ENCODE measurements around the gene DEFB124.
"Not testable (repeated sequence)": the region's sequence is repeated elsewhere in the genome, so short reads cannot be mapped to it uniquely, and the experiment has no call there.

Gene DEFB124

GRCh38 chr20:31473331-31474096, 1.4 kb downstream of the DEFB124 start:
- no peak for TF ChIP-seq CTCF (IDR thresholded peaks at IDR 0.05; ENCODE audit: low read depth, low read length, missing control alignments)
- H3K4me3 ChIP-seq (ENCODE audit: low read depth, low read length) = no peak overlapping the region

GRCh38 chr20:31472395-31473330, 2.3 kb downstream of the DEFB124 start:
- no peak for TF ChIP-seq CTCF (IDR thresholded peaks at IDR 0.05; ENCODE audit: low read depth, low read length, missing control alignments)
- no peak overlapping the region for H3K4me3 ChIP-seq (ENCODE audit: low read depth, low read length)

More at GRCh38 chr20:31473331-31474096, 1.4 kb downstream of the DEFB124 start:
- DNase-seq (ENCODE audit: low read depth) = no peak

GRCh38 chr20:31470946-31471345, 4.0 kb downstream of the DEFB124 start:
- not testable (repeated sequence) for DNase-seq (ENCODE audit: low read depth); H3K4me3 ChIP-seq (ENCODE audit: low read depth, low read length)

More at GRCh38 chr20:31472395-31473330, 2.3 kb downstream of the DEFB124 start:
- DNase-seq (ENCODE audit: low read depth) = no peak

- DNase-seq (ENCODE audit: low read depth) = no peak
- no peak for TF ChIP-seq CTCF (IDR thresholded peaks at IDR 0.05; ENCODE audit: low read depth, low read length, missing control alignments)
- no peak overlapping the region for H3K4me3 ChIP-seq (ENCODE audit: low read depth, low read length)
Observed at GRCh38 chr20:31454361-31454760, 20.6 kb downstream of the DEFB124 start.

GRCh38 chr20:31452575-31452974, 22.4 kb downstream of the DEFB124 start:
- no peak for TF ChIP-seq CTCF (IDR thresholded peaks at IDR 0.05; ENCODE audit: low read depth, low read length, missing control alignments)
- no peak for DNase-seq (ENCODE audit: low read depth)
- no peak overlapping the region for H3K4me3 ChIP-seq (ENCODE audit: low read depth, low read length)

- no peak overlapping the region for H3K4me3 ChIP-seq (ENCODE audit: low read depth, low read length)
- DNase-seq (ENCODE audit: low read depth) = no peak
Observed at GRCh38 chr20:31449511-31450414, 25.2 kb downstream of the DEFB124 start.

More at GRCh38 chr20:31449511-31450414, 25.2 kb downstream of the DEFB124 start:
- TF ChIP-seq CTCF (IDR thresholded peaks at IDR 0.05; ENCODE audit: low read depth, low read length, missing control alignments) = no peak

All from GM12864 (cell line).